ENCODE results near the gene PCBP1. TPM values are rescaled to one million over a fixed set of nuclear protein-coding genes. Genes with fewer than 3 reads are reported as not detected.

Gene PCBP1
- total and polyA plus RNA-seq, 2 experiments from 2014 or later, result 212 to 393 TPM

DNA sequence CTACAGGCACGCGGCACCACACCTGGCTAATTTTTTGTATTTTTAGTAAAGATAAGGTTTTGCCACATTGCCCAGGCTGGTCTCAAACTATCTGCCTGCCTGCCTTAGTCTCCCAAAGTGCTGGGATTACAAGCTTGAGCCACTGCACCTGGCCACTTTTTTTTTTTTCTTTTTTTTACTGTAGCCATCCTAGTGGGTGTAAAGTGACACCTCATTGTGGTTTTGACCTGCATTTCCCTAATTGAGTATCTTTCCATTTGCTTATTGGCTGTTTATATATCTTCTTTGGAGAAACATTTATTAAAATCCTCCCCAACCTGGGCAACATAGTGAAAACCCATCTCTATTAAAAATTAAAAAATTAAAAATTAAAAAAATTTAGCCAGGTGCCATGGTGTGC lies 12.0 kb downstream of the PCBP1 start:
- no peak overlapping the region for H3K4me3 Mint-ChIP-seq
- no peak for ATAC-seq
- no peak overlapping the region for H3K27ac ChIP-seq (ENCODE audit: low read depth)
- no peaks in the 10 kb centered on the region for H4K20me1 ChIP-seq (replicated peaks; ENCODE audit: insufficient read depth)
- DNase-seq (ENCODE audit: low spot score), result no peak
- H3K9me2 ChIP-seq (ENCODE audit: insufficient read depth), result no peaks in the 10 kb centered on the region
- 0 out of 2 replicates have a peak, but pooled peaks cover 2% of the 10 kb centered on the region for H3F3A ChIP-seq (replicated peaks; ENCODE audit: low read depth)
- H3K4me2 ChIP-seq, result no peak overlapping the region
- peaks cover 3% of the 10 kb centered on the region for H3K27me3 Mint-ChIP-seq (ENCODE audit: insufficient read depth, low read depth, poor library complexity)
- H3K79me2 ChIP-seq (replicated peaks; ENCODE audit: insufficient read depth), result no peaks in the 10 kb centered on the region
- no peaks in the 10 kb centered on the region; the same call in 2 of the 3 replicates for H3K9me3 Mint-ChIP-seq
- H3K27me3 ChIP-seq (ENCODE audit: insufficient read depth), result no peaks in the 10 kb centered on the region
- TF ChIP-seq ZNF114 (CRISPR knock-in tag; IDR thresholded peaks at IDR 0.05) (no peak), EZH2phosphoT487 (IDR thresholded peaks at IDR 0.05; ENCODE audit: unreplicated experiment) (no peak), JUNB (IDR thresholded peaks at IDR 0.05; ENCODE audit: unreplicated experiment) (no peak), EZH2 (IDR thresholded peaks at IDR 0.05; ENCODE audit: low read depth, unreplicated experiment) (no peak), POLR2AphosphoS5 (IDR thresholded peaks at IDR 0.05; ENCODE audit: low read depth) (no peak), ZNF331 (CRISPR knock-in tag; IDR thresholded peaks at IDR 0.05; ENCODE audit: low read depth) (no peak), STAT1 (IDR thresholded peaks at IDR 0.05; ENCODE audit: unreplicated experiment) (no peak), CREB1 (CRISPR knock-in tag; IDR thresholded peaks at IDR 0.05; ENCODE audit: low read depth) (no peak)
- TF ChIP-seq, protein P1, sequence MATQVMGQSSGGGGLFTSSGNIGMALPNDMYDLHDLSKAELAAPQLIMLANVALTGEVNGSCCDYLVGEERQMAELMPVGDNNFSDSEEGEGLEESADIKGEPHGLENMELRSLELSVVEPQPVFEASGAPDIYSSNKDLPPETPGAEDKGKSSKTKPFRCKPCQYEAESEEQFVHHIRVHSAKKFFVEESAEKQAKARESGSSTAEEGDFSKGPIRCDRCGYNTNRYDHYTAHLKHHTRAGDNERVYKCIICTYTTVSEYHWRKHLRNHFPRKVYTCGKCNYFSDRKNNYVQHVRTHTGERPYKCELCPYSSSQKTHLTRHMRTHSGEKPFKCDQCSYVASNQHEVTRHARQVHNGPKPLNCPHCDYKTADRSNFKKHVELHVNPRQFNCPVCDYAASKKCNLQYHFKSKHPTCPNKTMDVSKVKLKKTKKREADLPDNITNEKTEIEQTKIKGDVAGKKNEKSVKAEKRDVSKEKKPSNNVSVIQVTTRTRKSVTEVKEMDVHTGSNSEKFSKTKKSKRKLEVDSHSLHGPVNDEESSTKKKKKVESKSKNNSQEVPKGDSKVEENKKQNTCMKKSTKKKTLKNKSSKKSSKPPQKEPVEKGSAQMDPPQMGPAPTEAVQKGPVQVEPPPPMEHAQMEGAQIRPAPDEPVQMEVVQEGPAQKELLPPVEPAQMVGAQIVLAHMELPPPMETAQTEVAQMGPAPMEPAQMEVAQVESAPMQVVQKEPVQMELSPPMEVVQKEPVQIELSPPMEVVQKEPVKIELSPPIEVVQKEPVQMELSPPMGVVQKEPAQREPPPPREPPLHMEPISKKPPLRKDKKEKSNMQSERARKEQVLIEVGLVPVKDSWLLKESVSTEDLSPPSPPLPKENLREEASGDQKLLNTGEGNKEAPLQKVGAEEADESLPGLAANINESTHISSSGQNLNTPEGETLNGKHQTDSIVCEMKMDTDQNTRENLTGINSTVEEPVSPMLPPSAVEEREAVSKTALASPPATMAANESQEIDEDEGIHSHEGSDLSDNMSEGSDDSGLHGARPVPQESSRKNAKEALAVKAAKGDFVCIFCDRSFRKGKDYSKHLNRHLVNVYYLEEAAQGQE (IDR thresholded peaks at IDR 0.05; ENCODE audit: unreplicated experiment), result no peak
- TF ChIP-seq, protein P2, sequence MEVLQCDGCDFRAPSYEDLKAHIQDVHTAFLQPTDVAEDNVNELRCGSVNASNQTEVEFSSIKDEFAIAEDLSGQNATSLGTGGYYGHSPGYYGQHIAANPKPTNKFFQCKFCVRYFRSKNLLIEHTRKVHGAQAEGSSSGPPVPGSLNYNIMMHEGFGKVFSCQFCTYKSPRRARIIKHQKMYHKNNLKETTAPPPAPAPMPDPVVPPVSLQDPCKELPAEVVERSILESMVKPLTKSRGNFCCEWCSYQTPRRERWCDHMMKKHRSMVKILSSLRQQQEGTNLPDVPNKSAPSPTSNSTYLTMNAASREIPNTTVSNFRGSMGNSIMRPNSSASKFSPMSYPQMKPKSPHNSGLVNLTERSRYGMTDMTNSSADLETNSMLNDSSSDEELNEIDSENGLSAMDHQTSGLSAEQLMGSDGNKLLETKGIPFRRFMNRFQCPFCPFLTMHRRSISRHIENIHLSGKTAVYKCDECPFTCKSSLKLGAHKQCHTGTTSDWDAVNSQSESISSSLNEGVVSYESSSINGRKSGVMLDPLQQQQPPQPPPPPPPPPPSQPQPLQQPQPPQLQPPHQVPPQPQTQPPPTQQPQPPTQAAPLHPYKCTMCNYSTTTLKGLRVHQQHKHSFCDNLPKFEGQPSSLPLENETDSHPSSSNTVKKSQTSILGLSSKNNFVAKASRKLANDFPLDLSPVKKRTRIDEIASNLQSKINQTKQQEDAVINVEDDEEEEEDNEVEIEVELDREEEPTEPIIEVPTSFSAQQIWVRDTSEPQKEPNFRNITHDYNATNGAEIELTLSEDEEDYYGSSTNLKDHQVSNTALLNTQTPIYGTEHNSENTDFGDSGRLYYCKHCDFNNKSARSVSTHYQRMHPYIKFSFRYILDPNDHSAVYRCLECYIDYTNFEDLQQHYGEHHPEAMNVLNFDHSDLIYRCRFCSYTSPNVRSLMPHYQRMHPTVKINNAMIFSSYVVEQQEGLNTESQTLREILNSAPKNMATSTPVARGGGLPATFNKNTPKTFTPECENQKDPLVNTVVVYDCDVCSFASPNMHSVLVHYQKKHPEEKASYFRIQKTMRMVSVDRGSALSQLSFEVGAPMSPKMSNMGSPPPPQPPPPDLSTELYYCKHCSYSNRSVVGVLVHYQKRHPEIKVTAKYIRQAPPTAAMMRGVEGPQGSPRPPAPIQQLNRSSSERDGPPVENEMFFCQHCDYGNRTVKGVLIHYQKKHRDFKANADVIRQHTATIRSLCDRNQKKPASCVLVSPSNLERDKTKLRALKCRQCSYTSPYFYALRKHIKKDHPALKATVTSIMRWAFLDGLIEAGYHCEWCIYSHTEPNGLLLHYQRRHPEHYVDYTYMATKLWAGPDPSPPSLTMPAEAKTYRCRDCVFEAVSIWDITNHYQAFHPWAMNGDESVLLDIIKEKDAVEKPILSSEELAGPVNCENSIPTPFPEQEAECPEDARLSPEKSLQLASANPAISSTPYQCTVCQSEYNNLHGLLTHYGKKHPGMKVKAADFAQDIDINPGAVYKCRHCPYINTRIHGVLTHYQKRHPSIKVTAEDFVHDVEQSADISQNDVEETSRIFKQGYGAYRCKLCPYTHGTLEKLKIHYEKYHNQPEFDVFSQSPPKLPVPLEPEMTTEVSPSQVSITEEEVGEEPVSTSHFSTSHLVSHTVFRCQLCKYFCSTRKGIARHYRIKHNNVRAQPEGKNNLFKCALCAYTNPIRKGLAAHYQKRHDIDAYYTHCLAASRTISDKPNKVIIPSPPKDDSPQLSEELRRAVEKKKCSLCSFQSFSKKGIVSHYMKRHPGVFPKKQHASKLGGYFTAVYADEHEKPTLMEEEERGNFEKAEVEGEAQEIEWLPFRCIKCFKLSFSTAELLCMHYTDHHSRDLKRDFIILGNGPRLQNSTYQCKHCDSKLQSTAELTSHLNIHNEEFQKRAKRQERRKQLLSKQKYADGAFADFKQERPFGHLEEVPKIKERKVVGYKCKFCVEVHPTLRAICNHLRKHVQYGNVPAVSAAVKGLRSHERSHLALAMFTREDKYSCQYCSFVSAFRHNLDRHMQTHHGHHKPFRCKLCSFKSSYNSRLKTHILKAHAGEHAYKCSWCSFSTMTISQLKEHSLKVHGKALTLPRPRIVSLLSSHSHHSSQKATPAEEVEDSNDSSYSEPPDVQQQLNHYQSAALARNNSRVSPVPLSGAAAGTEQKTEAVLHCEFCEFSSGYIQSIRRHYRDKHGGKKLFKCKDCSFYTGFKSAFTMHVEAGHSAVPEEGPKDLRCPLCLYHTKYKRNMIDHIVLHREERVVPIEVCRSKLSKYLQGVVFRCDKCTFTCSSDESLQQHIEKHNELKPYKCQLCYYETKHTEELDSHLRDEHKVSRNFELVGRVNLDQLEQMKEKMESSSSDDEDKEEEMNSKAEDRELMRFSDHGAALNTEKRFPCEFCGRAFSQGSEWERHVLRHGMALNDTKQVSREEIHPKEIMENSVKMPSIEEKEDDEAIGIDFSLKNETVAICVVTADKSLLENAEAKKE (CRISPR knock-in tag; IDR thresholded peaks at IDR 0.05), result no peak
- TF ChIP-seq, protein P3, sequence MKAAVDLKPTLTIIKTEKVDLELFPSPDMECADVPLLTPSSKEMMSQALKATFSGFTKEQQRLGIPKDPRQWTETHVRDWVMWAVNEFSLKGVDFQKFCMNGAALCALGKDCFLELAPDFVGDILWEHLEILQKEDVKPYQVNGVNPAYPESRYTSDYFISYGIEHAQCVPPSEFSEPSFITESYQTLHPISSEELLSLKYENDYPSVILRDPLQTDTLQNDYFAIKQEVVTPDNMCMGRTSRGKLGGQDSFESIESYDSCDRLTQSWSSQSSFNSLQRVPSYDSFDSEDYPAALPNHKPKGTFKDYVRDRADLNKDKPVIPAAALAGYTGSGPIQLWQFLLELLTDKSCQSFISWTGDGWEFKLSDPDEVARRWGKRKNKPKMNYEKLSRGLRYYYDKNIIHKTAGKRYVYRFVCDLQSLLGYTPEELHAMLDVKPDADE (IDR thresholded peaks at IDR 0.05), result no peak
- TF ChIP-seq, protein P4, sequence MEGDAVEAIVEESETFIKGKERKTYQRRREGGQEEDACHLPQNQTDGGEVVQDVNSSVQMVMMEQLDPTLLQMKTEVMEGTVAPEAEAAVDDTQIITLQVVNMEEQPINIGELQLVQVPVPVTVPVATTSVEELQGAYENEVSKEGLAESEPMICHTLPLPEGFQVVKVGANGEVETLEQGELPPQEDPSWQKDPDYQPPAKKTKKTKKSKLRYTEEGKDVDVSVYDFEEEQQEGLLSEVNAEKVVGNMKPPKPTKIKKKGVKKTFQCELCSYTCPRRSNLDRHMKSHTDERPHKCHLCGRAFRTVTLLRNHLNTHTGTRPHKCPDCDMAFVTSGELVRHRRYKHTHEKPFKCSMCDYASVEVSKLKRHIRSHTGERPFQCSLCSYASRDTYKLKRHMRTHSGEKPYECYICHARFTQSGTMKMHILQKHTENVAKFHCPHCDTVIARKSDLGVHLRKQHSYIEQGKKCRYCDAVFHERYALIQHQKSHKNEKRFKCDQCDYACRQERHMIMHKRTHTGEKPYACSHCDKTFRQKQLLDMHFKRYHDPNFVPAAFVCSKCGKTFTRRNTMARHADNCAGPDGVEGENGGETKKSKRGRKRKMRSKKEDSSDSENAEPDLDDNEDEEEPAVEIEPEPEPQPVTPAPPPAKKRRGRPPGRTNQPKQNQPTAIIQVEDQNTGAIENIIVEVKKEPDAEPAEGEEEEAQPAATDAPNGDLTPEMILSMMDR (conservative IDR thresholded peaks at IDR 0.05; ENCODE audit: low read depth in 2 of 2), result no peak
- H3K36me3 ChIP-seq (ENCODE audit: insufficient read depth), result no peaks in the 10 kb centered on the region
- H3K4me1 Mint-ChIP-seq, result peaks cover 16% of the 10 kb centered on the region
- peaks cover 14% of the 10 kb centered on the region for H3K4me1 ChIP-seq (ENCODE audit: insufficient read depth)
- H2AFZ ChIP-seq, result no peak overlapping the region
- H3K27ac Mint-ChIP-seq, result no peak overlapping the region
- H3K36me3 Mint-ChIP-seq (ENCODE audit: low read depth), result no peaks in the 10 kb centered on the region
- H3K4me3 ChIP-seq, result no peak overlapping the region
